HepG2 (cell line): ENCODE results near the gene BIRC5. TPM values are rescaled to one million over a fixed set of nuclear protein-coding genes. Genes with fewer than 3 reads are reported as not detected.

ENCODE experiments used
- ATAC-seq: fragments of 200-7000 bp; cut with Tn5 transposase; 3 replicates; pipeline ENCODE4 v1.9.1; 2020; ENCODE audit warnings: mild to moderate bottlenecking, moderate library complexity
- BruUV-seq: library from RNA; stranded (reverse); fragments of 400-500 nt; replicated peaks from 2 replicates; lab custom pipeline; 2021; lab: Mats Ljungman, UMichigan
- CTCF ChIA-PET: fragments of 300-600 bp; formaldehyde crosslinking; extraction: SDS; loops from one replicate; lab custom pipeline; 2021; ENCODE audit warnings: low total read pairs, inconsistent platforms, low intra/inter-chr PET ratio; lab: Yijun Ruan, JAX
- POLR2A ChIA-PET: fragments of 350-600 bp; sonication (Branson Sonifier 250); formaldehyde crosslinking; loops from one replicate; lab custom pipeline; 2020; ENCODE audit warnings: antibody characterized with exemption, inconsistent platforms; lab: Yijun Ruan, JAX
- DNase-seq: peaks from one replicate; pipeline ENCODE4 v3.0.0-alpha.2; 2015; ENCODE audit warnings: low spot score
- FAIRE-seq: peaks from 3 replicates; lab custom pipeline; 2011; peaks lifted over from hg19 to GRCh38; lab: Jason Lieb, UNC
- H2AFZ ChIP-seq: one replicate; pipeline ENCODE4 v1.6.1; 2011; ENCODE audit warnings: low read length, inconsistent platforms
- H3K27ac ChIP-seq: fragments of 300-600 bp; 3 replicates; pipeline ENCODE4 v1.8.0; 2011; ENCODE audit warnings: mixed run types, mild to moderate bottlenecking, mixed read lengths, low read length, inconsistent platforms; ENCODE audit not compliant: insufficient read depth; ENCODE audit errors: extremely low read length
- H3K27me3 ChIP-seq, 2 experiments: fragments of 200-600 bp in 1 of 2; 2 replicates in 1 of 2; 3 replicates in 1 of 2; pipeline versions ENCODE4 v1.6.0 to v1.8.0; 2011; ENCODE audit warnings: low read length in 2 of 2, mild to moderate bottlenecking in 2 of 2, moderate library complexity in 2 of 2, inconsistent platforms in 1 of 2; ENCODE audit not compliant: insufficient read depth in 2 of 2, control insufficient read depth in 1 of 2
- H3K36me3 ChIP-seq, 2 experiments: fragments of 200-600 bp in 1 of 2; replicated peaks in 1 of 2; 2 replicates in 1 of 2; 3 replicates in 1 of 2; pipeline versions ENCODE4 v1.5.1 to v1.8.0; 2011; ENCODE audit warnings: low read length in 2 of 2, inconsistent platforms in 1 of 2; ENCODE audit not compliant: insufficient read depth in 2 of 2, control insufficient read depth in 1 of 2
- H3K4me1 ChIP-seq: 2 replicates; pipeline ENCODE4 v1.5.1; 2012; ENCODE audit warnings: low read length, inconsistent platforms; ENCODE audit not compliant: insufficient read depth
- H3K4me2 ChIP-seq: 2 replicates; pipeline ENCODE4 v1.6.0; 2011; ENCODE audit warnings: low read depth, low read length, inconsistent platforms
- H3K4me3 ChIP-seq, 3 experiments: fragments of 200-600 bp in 1 of 3; sonication (generic), shearing (Covaris generic) in 1 of 3; replicated peaks in 1 of 3; 2 replicates each; pipeline ENCODE4 v1.5.1; 2011 to 2016; ENCODE audit warnings: low read length in 3 of 3, inconsistent platforms in 2 of 3, low read depth in 2 of 3, mild to moderate bottlenecking in 2 of 3, control low read depth in 1 of 3, mixed read lengths in 1 of 3; ENCODE audit not compliant: insufficient read depth in 1 of 3
- H3K79me2 ChIP-seq: one replicate; pipeline ENCODE4 v1.6.1; 2011; ENCODE audit warnings: low read length, inconsistent platforms; ENCODE audit not compliant: insufficient read depth
- H3K9ac ChIP-seq: 2 replicates; pipeline ENCODE4 v1.6.0; 2011; ENCODE audit warnings: mild to moderate bottlenecking, low read depth, low read length, inconsistent platforms; ENCODE audit not compliant: insufficient read depth
- H3K9me3 ChIP-seq: 2 replicates; pipeline ENCODE4 v1.5.1; 2012; ENCODE audit warnings: mild to moderate bottlenecking, low read length
- H4K20me1 ChIP-seq: 2 replicates; pipeline ENCODE4 v1.6.0; 2011; ENCODE audit warnings: inconsistent platforms, mild to moderate bottlenecking, low read length, moderate library complexity; ENCODE audit not compliant: insufficient read depth
- FLYWCH1 ChIP-seq: sonication (generic); formaldehyde crosslinking; IDR thresholded peaks from 2 replicates; pipeline ENCODE4 v1.8.1; 2023; ENCODE audit warnings: mild to moderate bottlenecking, missing genetic modification reagents
- KLF6 ChIP-seq: IDR thresholded peaks from 2 replicates; pipeline ENCODE4 v1.8.0; 2016; ENCODE audit warnings: missing biosample characterization, missing genetic modification reagents
- KLF9 ChIP-seq: IDR thresholded peaks from 2 replicates; pipeline ENCODE4 v1.6.1; 2016; ENCODE audit warnings: low read depth
- MED1 ChIP-seq: sonication (generic); formaldehyde crosslinking; IDR thresholded peaks from 2 replicates; pipeline ENCODE4 v1.4.0; 2020; ENCODE audit warnings: missing genetic modification reagents
- POLR2G ChIP-seq: fragments of 200-400 bp; formaldehyde crosslinking; IDR thresholded peaks from 2 replicates; pipeline ENCODE4 v1.6.1; 2018; ENCODE audit warnings: mild to moderate bottlenecking, low read depth, low read length, moderate library complexity
- SPEN ChIP-seq: sonication (generic); formaldehyde crosslinking; IDR thresholded peaks from 2 replicates; pipeline ENCODE4 v1.5.1; 2020; ENCODE audit warnings: low read depth, mild to moderate bottlenecking, missing genetic modification reagents
- ZNF235 ChIP-seq: sonication (generic); formaldehyde crosslinking; IDR thresholded peaks from 2 replicates; pipeline ENCODE4 v1.8.1; 2023; ENCODE audit warnings: mild to moderate bottlenecking, missing genetic modification reagents, borderline replicate concordance
- ZNF292 ChIP-seq: sonication (generic); formaldehyde crosslinking; IDR thresholded peaks from 2 replicates; pipeline ENCODE4 v1.8.1; 2022; ENCODE audit warnings: mild to moderate bottlenecking, low read depth, missing genetic modification reagents, borderline replicate concordance
- ZNF615 ChIP-seq: sonication (generic); formaldehyde crosslinking; IDR thresholded peaks from 2 replicates; pipeline ENCODE4 v1.5.0; 2020; ENCODE audit warnings: mild to moderate bottlenecking, missing genetic modification reagents, borderline replicate concordance
- ZNF7 ChIP-seq: IDR thresholded peaks from 2 replicates; pipeline ENCODE4 v1.6.1; 2016; ENCODE audit warnings: missing biosample characterization, missing genetic modification reagents
- WGBS: methylation state at CpG from one replicate; pipeline ENCODE4 v1.1.6; 2017; ENCODE audit warnings: low lambda C conversion rate; 5-methylcytosine and 5-hydroxymethylcytosine counted together
- in situ Hi-C: cut with HindIII; loops from 2 replicates; pipeline ENCODE4 v1.10.0; 2017; ENCODE audit warnings: low pct_unique_long_range_greater_than_20kb; ENCODE audit not compliant: extremely low pct_ligation_motif_present
- intact Hi-C: fragments of 100-400 bp; cut with micrococcal nuclease; formaldehyde crosslinking; loops from one replicate; pipeline ENCODE4 v1.10.0; 2022; ENCODE audit not compliant: unreplicated experiment
- polyA plus RNA-seq, 8 experiments: library from polyadenylated mRNA; depleted of rRNA in 3 of 8; stranded (reverse) in 7 of 8; unstranded in 1 of 8; fragments of >200 nt; fragmentation: Illumina TruSeq in 4 of 8; extraction: Trizol in 4 of 8; gene quantifications; 2 replicates each; pipeline versions ENCODE4 v1.2.1 to v1.2.3, GENCODE V29; 2011 to 2016; ENCODE audit warnings: low read depth in 4 of 8, missing spikeins in 1 of 8, mixed read lengths in 1 of 8; ENCODE audit not compliant: insufficient read depth in 1 of 8
- total RNA-seq, 5 experiments: library from RNA; depleted of rRNA; stranded (reverse); fragments of >200 nt; fragmentation: Illumina TruSeq; extraction: Trizol; gene quantifications; 2 replicates each; pipeline ENCODE4 v1.2.3, GENCODE V29; 2016; ENCODE audit warnings: low read depth in 1 of 5
- TF ChIP-seq, protein P1 (sequence below): sonication (generic); formaldehyde crosslinking; IDR thresholded peaks from 2 replicates; pipeline ENCODE4 v1.4.0; 2020; ENCODE audit warnings: missing genetic modification reagents
- TF ChIP-seq, protein P2 (sequence below): sonication (generic); formaldehyde crosslinking; IDR thresholded peaks from 2 replicates; pipeline ENCODE4 v1.4.0; 2020; ENCODE audit warnings: mild to moderate bottlenecking, missing genetic modification reagents
- TF ChIP-seq, protein P3 (sequence below): sonication (generic); formaldehyde crosslinking; IDR thresholded peaks from 2 replicates; pipeline ENCODE4 v1.4.0; 2020; ENCODE audit warnings: missing genetic modification reagents
- TF ChIP-seq, protein P4 (sequence below): sonication (generic); formaldehyde crosslinking; IDR thresholded peaks from 2 replicates; pipeline ENCODE4 v1.5.1; 2020; ENCODE audit warnings: missing genetic modification reagents, mild to moderate bottlenecking, borderline replicate concordance

Gene BIRC5
- total and polyA plus RNA-seq, 2 of the 13 experiments (the other 11 are each of a cell fraction or from before 2014, with no cell fraction given), result 30.3 to 135 TPM

DNA sequence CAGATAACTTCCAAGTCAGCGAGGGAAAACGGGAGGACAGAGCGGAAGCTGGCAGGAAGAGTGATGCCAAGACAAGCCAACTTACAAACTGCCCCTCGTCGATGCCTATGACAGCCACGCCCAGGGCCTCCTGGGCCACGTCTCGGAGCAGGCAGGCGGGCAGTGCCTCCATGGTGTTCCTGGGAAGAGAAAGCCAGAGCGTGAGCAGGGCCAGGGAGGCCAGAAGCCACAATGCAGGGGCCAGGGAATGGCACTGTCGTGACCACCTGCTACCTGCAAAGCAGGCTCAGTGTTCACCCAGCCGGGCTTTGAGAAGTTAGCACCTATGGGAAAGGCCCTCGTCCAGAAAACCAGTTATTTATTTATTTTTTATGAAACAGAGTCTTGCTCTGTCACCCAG lies 31.5 kb upstream of the BIRC5 start:
- Histone ChIP-seq H3K9ac (no peak overlapping the region), H3K36me3 (peaks cover 15 to 66% of the 10 kb centered on the region in 2 experiments), H3K4me1 (peaks cover 37% of the 10 kb centered on the region), H3K4me2 (no peak overlapping the region), H3K4me3 (no peak overlapping the region), H4K20me1 (no peaks in the 10 kb centered on the region), H3K79me2 (peaks cover 24% of the 10 kb centered on the region), H3K27me3 (no peaks in the 10 kb centered on the region; a peak in 1 of 5 replicates), H3K9me3 (no peaks in the 10 kb centered on the region), H2AFZ (no peak overlapping the region), H3K27ac (no peak overlapping the region)
- ATAC-seq (no peak), DNase-seq (no peak), FAIRE-seq (no peak)
- POLR2A ChIA-PET, result interaction anchor here (1.4 kb wide), 1 partner anchor 30 kb away, joined by 3 read pairs; no protein-coding TSS in a partner anchor
- in situ Hi-C loops, result no loop called here
- WGBS, result 93% methylated on average over 13 of the region's 13 CpGs
- BruUV-seq, result no TSS peak
- intact Hi-C loops, result no loop called here
- CTCF ChIA-PET, result no interaction called here
- TF ChIP-seq POLR2G, result no peak
- no peak for TF ChIP-seq KLF9 (CRISPR knock-in tag)
- TF ChIP-seq, protein P1, sequence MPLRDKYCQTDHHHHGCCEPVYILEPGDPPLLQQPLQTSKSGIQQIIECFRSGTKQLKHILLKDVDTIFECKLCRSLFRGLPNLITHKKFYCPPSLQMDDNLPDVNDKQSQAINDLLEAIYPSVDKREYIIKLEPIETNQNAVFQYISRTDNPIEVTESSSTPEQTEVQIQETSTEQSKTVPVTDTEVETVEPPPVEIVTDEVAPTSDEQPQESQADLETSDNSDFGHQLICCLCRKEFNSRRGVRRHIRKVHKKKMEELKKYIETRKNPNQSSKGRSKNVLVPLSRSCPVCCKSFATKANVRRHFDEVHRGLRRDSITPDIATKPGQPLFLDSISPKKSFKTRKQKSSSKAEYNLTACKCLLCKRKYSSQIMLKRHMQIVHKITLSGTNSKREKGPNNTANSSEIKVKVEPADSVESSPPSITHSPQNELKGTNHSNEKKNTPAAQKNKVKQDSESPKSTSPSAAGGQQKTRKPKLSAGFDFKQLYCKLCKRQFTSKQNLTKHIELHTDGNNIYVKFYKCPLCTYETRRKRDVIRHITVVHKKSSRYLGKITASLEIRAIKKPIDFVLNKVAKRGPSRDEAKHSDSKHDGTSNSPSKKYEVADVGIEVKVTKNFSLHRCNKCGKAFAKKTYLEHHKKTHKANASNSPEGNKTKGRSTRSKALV (CRISPR knock-in tag), result no peak
- TF ChIP-seq SPEN, result no peak
- no peak for TF ChIP-seq MED1
- TF ChIP-seq, protein P2, sequence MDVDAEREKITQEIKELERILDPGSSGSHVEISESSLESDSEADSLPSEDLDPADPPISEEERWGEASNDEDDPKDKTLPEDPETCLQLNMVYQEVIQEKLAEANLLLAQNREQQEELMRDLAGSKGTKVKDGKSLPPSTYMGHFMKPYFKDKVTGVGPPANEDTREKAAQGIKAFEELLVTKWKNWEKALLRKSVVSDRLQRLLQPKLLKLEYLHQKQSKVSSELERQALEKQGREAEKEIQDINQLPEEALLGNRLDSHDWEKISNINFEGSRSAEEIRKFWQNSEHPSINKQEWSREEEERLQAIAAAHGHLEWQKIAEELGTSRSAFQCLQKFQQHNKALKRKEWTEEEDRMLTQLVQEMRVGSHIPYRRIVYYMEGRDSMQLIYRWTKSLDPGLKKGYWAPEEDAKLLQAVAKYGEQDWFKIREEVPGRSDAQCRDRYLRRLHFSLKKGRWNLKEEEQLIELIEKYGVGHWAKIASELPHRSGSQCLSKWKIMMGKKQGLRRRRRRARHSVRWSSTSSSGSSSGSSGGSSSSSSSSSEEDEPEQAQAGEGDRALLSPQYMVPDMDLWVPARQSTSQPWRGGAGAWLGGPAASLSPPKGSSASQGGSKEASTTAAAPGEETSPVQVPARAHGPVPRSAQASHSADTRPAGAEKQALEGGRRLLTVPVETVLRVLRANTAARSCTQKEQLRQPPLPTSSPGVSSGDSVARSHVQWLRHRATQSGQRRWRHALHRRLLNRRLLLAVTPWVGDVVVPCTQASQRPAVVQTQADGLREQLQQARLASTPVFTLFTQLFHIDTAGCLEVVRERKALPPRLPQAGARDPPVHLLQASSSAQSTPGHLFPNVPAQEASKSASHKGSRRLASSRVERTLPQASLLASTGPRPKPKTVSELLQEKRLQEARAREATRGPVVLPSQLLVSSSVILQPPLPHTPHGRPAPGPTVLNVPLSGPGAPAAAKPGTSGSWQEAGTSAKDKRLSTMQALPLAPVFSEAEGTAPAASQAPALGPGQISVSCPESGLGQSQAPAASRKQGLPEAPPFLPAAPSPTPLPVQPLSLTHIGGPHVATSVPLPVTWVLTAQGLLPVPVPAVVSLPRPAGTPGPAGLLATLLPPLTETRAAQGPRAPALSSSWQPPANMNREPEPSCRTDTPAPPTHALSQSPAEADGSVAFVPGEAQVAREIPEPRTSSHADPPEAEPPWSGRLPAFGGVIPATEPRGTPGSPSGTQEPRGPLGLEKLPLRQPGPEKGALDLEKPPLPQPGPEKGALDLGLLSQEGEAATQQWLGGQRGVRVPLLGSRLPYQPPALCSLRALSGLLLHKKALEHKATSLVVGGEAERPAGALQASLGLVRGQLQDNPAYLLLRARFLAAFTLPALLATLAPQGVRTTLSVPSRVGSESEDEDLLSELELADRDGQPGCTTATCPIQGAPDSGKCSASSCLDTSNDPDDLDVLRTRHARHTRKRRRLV (CRISPR knock-in tag), result no peak
- TF ChIP-seq ZNF292 (CRISPR knock-in tag), result no peak
- TF ChIP-seq, protein P3, sequence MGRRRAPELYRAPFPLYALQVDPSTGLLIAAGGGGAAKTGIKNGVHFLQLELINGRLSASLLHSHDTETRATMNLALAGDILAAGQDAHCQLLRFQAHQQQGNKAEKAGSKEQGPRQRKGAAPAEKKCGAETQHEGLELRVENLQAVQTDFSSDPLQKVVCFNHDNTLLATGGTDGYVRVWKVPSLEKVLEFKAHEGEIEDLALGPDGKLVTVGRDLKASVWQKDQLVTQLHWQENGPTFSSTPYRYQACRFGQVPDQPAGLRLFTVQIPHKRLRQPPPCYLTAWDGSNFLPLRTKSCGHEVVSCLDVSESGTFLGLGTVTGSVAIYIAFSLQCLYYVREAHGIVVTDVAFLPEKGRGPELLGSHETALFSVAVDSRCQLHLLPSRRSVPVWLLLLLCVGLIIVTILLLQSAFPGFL (CRISPR knock-in tag), result no peak
- no peak for TF ChIP-seq FLYWCH1 (CRISPR knock-in tag)
- no peak for TF ChIP-seq ZNF235 (CRISPR knock-in tag)
- TF ChIP-seq ZNF615 (CRISPR knock-in tag), result no peak
- TF ChIP-seq KLF6, result no peak
- no peak for TF ChIP-seq ZNF7 (CRISPR knock-in tag)
- TF ChIP-seq, protein P4, sequence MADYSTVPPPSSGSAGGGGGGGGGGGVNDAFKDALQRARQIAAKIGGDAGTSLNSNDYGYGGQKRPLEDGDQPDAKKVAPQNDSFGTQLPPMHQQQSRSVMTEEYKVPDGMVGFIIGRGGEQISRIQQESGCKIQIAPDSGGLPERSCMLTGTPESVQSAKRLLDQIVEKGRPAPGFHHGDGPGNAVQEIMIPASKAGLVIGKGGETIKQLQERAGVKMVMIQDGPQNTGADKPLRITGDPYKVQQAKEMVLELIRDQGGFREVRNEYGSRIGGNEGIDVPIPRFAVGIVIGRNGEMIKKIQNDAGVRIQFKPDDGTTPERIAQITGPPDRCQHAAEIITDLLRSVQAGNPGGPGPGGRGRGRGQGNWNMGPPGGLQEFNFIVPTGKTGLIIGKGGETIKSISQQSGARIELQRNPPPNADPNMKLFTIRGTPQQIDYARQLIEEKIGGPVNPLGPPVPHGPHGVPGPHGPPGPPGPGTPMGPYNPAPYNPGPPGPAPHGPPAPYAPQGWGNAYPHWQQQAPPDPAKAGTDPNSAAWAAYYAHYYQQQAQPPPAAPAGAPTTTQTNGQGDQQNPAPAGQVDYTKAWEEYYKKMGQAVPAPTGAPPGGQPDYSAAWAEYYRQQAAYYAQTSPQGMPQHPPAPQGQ, result no peak
